Dendritic cell treated with granulocyte-macrophage colony-stimulating factor and Interleukin-4, amounts not matched to agents 40 ng/mL and 50 ng/mL, for 4 days (primary cell): ENCODE data around the gene VEGFB.

Source experiments
- H3K27ac Mint-ChIP-seq: one replicate; pipeline ENCODE4 v1.8.0; 2022; ENCODE audit warnings: mild to moderate bottlenecking, mixed read lengths
- H3K27me3 Mint-ChIP-seq: one replicate; pipeline ENCODE4 v1.8.0; 2022; ENCODE audit warnings: mild to moderate bottlenecking, mixed read lengths
- H3K36me3 Mint-ChIP-seq: one replicate; pipeline ENCODE4 v1.8.0; 2022; ENCODE audit warnings: low read depth, mixed read lengths
- H3K4me1 Mint-ChIP-seq: one replicate; pipeline ENCODE4 v1.8.0; 2022; ENCODE audit warnings: low read depth, mixed read lengths
- H3K4me3 Mint-ChIP-seq: one replicate; pipeline ENCODE4 v1.8.0; 2022; ENCODE audit warnings: mild to moderate bottlenecking, moderate library complexity, mixed read lengths
- H3K9me3 Mint-ChIP-seq: one replicate; pipeline ENCODE4 v1.8.0; 2022; ENCODE audit warnings: mixed read lengths
- intact Hi-C: fragments of 100-400 bp; cut with micrococcal nuclease; formaldehyde crosslinking; loops from one replicate; pipeline ENCODE4 v1.15.0; 2022

VEGFB gene

DNA sequence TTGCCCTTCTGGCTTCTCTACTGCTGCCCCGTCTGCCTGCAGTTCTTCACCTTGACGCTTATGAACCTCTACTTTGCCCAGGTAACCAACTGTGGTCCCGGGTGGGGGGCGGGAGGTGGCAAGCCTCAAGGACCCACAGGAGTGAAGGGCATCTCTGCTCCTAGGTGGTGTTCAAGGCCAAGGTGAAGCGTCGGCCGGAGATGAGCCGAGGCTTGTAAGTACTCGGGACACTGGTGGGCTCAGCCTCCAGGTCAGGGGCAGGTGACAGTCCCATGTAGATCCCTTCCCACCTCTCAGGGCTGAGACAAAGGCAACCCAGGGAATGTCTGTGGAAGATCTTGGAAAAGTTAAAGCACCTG, 52.4 kb downstream of the VEGFB start:
- peaks cover 52% of the 10 kb centered on the region for H3K36me3 Mint-ChIP-seq
- H3K4me1 Mint-ChIP-seq, result peaks cover 42% of the 10 kb centered on the region
- H3K9me3 Mint-ChIP-seq, result no peaks in the 10 kb centered on the region
- H3K4me3 Mint-ChIP-seq, result peak overlapping the region; percentile 76
- peaks cover 31% of the 10 kb centered on the region for H3K27me3 Mint-ChIP-seq
- peak overlapping the region; percentile 13 for H3K27ac Mint-ChIP-seq
- intact Hi-C loops, result no loop called here

- peaks cover 38% of the 10 kb centered on the region for H3K27me3 Mint-ChIP-seq
- intact Hi-C loops, result no loop called here
- no peak overlapping the region for H3K27ac Mint-ChIP-seq
- no peak overlapping the region for H3K4me3 Mint-ChIP-seq
- H3K36me3 Mint-ChIP-seq, result peaks cover 42% of the 10 kb centered on the region
- H3K9me3 Mint-ChIP-seq, result no peaks in the 10 kb centered on the region
- H3K4me1 Mint-ChIP-seq, result peaks cover 42% of the 10 kb centered on the region
These were observed 53.4 kb downstream of the VEGFB start for GRCh38 chr11:64287676-64288352.

GRCh38 chr11:64288353-64288750, 54.0 kb downstream of the VEGFB start:
- Mint-ChIP-seq H3K36me3 (peaks cover 37% of the 10 kb centered on the region), H3K9me3 (no peaks in the 10 kb centered on the region), H3K4me1 (peaks cover 37% of the 10 kb centered on the region), H3K27me3 (peaks cover 43% of the 10 kb centered on the region), H3K27ac (no peak overlapping the region), H3K4me3 (no peak overlapping the region)
- intact Hi-C loops, result no loop called here
